ENCODE data around the gene HDAC5.

DNA sequence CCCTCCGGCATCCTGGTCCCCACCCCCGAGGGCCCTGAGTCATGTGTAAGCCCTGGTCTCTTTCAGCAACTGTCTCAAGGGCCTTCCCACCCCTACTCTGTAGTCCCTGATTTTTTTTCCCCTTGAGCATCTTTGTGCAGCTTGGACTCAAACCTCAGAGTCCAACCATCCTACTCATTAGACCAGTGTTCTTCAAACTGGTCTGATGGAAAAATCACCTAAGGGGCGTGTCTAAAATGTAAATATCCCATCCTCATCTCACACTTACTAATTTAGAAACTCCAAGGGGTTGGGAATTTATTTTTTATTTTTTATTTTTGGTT, 52.3 kb downstream of the HDAC5 start:
- TF ChIP-seq, protein P1, sequence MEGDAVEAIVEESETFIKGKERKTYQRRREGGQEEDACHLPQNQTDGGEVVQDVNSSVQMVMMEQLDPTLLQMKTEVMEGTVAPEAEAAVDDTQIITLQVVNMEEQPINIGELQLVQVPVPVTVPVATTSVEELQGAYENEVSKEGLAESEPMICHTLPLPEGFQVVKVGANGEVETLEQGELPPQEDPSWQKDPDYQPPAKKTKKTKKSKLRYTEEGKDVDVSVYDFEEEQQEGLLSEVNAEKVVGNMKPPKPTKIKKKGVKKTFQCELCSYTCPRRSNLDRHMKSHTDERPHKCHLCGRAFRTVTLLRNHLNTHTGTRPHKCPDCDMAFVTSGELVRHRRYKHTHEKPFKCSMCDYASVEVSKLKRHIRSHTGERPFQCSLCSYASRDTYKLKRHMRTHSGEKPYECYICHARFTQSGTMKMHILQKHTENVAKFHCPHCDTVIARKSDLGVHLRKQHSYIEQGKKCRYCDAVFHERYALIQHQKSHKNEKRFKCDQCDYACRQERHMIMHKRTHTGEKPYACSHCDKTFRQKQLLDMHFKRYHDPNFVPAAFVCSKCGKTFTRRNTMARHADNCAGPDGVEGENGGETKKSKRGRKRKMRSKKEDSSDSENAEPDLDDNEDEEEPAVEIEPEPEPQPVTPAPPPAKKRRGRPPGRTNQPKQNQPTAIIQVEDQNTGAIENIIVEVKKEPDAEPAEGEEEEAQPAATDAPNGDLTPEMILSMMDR (IDR thresholded peaks at IDR 0.05) = no peak
- TF ChIP-seq POLR2A (IDR thresholded peaks at IDR 0.05) = no peak
- no peak for TF ChIP-seq POLR2AphosphoS5 (IDR thresholded peaks at IDR 0.05)
- no peak for TF ChIP-seq EP300 (IDR thresholded peaks at IDR 0.05)
